Measurements from ENCODE around the gene PDZRN4.

The PDZRN4 gene

GRCh38 chr12:41556176-41556575, 368.1 kb downstream of the PDZRN4 start:
- DNase-seq (ENCODE audit: low read depth, low spot score): no peak
- no peaks in the 10 kb centered on the region for H3K9me3 ChIP-seq (ENCODE audit: insufficient read depth, low read length)

GRCh38 chr12:41557344-41557743, 369.2 kb downstream of the PDZRN4 start:
- Histone ChIP-seq H3K9me3 (ENCODE audit: insufficient read depth, low read length) (no peaks in the 10 kb centered on the region), H3K27me3 (ENCODE audit: insufficient read depth, insufficient read length) (no peaks in the 10 kb centered on the region), H3K36me3 (ENCODE audit: insufficient read depth, insufficient read length, low read length) (no peaks in the 10 kb centered on the region), H3K9ac (ENCODE audit: insufficient read length, low read depth) (no peak overlapping the region), H3K4me3 (ENCODE audit: insufficient read length, low read depth) (no peak overlapping the region), H3K4me1 (ENCODE audit: insufficient read depth, insufficient read length) (no peaks in the 10 kb centered on the region)
- TF ChIP-seq ZNF274 (IDR thresholded peaks at IDR 0.05; ENCODE audit: low read depth, low read length): no peak
- TF ChIP-seq SUZ12 (IDR thresholded peaks at IDR 0.05; ENCODE audit: extremely low read depth, insufficient read depth, insufficient read length): no peak
- TF ChIP-seq YY1 (IDR thresholded peaks at IDR 0.05; ENCODE audit: insufficient read depth, insufficient read length): no peak
- DNase-seq (ENCODE audit: low read depth, low spot score): no peak

More at GRCh38 chr12:41556176-41556575, 368.1 kb downstream of the PDZRN4 start:
- Histone ChIP-seq H3K36me3 (ENCODE audit: insufficient read depth, insufficient read length, low read length) (no peaks in the 10 kb centered on the region), H3K4me3 (ENCODE audit: insufficient read length, low read depth) (no peak overlapping the region), H3K9ac (ENCODE audit: insufficient read length, low read depth) (no peak overlapping the region), H3K27me3 (ENCODE audit: insufficient read depth, insufficient read length) (no peaks in the 10 kb centered on the region), H3K4me1 (ENCODE audit: insufficient read depth, insufficient read length) (no peaks in the 10 kb centered on the region)
- TF ChIP-seq YY1 (IDR thresholded peaks at IDR 0.05; ENCODE audit: insufficient read depth, insufficient read length) (no peak), SUZ12 (IDR thresholded peaks at IDR 0.05; ENCODE audit: extremely low read depth, insufficient read depth, insufficient read length) (no peak), ZNF274 (IDR thresholded peaks at IDR 0.05; ENCODE audit: low read depth, low read length) (no peak)

DNA sequence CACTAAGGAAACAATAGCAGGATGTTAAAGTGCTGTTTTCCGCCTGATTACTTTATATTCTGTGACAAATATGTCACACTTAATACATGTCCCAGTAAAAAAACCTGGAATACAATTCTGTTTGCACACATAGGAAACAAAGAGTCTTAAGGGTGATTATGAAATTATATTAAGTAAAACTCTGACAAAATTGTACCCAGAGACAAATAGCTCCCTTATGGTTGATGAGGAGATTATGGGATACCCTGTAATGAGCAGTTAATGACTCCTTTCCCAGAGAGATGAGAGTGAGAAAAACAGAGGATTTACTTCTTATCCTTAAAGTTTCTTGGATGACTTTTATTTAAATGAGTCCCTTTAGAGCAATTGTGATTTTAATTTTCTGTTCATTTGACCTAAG, 370.6 kb downstream of the PDZRN4 start:
- no peaks in the 10 kb centered on the region for H3K27me3 ChIP-seq (ENCODE audit: insufficient read depth, insufficient read length)
- no peaks in the 10 kb centered on the region for H3K9me3 ChIP-seq (ENCODE audit: insufficient read depth, low read length)
- no peaks in the 10 kb centered on the region for H3K36me3 ChIP-seq (ENCODE audit: insufficient read depth, insufficient read length, low read length)
- H3K4me3 ChIP-seq (ENCODE audit: insufficient read length, low read depth): no peak overlapping the region
- no peak for DNase-seq (ENCODE audit: low read depth, low spot score)
- H3K9ac ChIP-seq (ENCODE audit: insufficient read length, low read depth): no peak overlapping the region
- TF ChIP-seq YY1 (IDR thresholded peaks at IDR 0.05; ENCODE audit: insufficient read depth, insufficient read length) (no peak), ZNF274 (IDR thresholded peaks at IDR 0.05; ENCODE audit: low read depth, low read length) (no peak), SUZ12 (IDR thresholded peaks at IDR 0.05; ENCODE audit: extremely low read depth, insufficient read depth, insufficient read length) (no peak)
- H3K4me1 ChIP-seq (ENCODE audit: insufficient read depth, insufficient read length): no peaks in the 10 kb centered on the region

GRCh38 chr12:41563051-41563450, 374.9 kb downstream of the PDZRN4 start:
- Histone ChIP-seq H3K9ac (ENCODE audit: insufficient read length, low read depth) (no peak overlapping the region), H3K27me3 (ENCODE audit: insufficient read depth, insufficient read length) (no peaks in the 10 kb centered on the region), H3K9me3 (ENCODE audit: insufficient read depth, low read length) (no peaks in the 10 kb centered on the region), H3K36me3 (ENCODE audit: insufficient read depth, insufficient read length, low read length) (no peaks in the 10 kb centered on the region), H3K4me3 (ENCODE audit: insufficient read length, low read depth) (no peak overlapping the region), H3K4me1 (ENCODE audit: insufficient read depth, insufficient read length) (no peaks in the 10 kb centered on the region)
- TF ChIP-seq ZNF274 (IDR thresholded peaks at IDR 0.05; ENCODE audit: low read depth, low read length) (no peak), SUZ12 (IDR thresholded peaks at IDR 0.05; ENCODE audit: extremely low read depth, insufficient read depth, insufficient read length) (no peak), YY1 (IDR thresholded peaks at IDR 0.05; ENCODE audit: insufficient read depth, insufficient read length) (no peak)
- no peak for DNase-seq (ENCODE audit: low read depth, low spot score)

GRCh38 chr12:41564816-41565215, 376.7 kb downstream of the PDZRN4 start:
- H3K9ac ChIP-seq (ENCODE audit: insufficient read length, low read depth): no peak overlapping the region
- no peaks in the 10 kb centered on the region for H3K4me1 ChIP-seq (ENCODE audit: insufficient read depth, insufficient read length)
- no peak overlapping the region for H3K4me3 ChIP-seq (ENCODE audit: insufficient read length, low read depth)
- TF ChIP-seq YY1 (IDR thresholded peaks at IDR 0.05; ENCODE audit: insufficient read depth, insufficient read length): no peak
- TF ChIP-seq ZNF274 (IDR thresholded peaks at IDR 0.05; ENCODE audit: low read depth, low read length): no peak
- no peak for TF ChIP-seq SUZ12 (IDR thresholded peaks at IDR 0.05; ENCODE audit: extremely low read depth, insufficient read depth, insufficient read length)
- H3K36me3 ChIP-seq (ENCODE audit: insufficient read depth, insufficient read length, low read length): no peaks in the 10 kb centered on the region
- H3K27me3 ChIP-seq (ENCODE audit: insufficient read depth, insufficient read length): no peaks in the 10 kb centered on the region
- DNase-seq (ENCODE audit: low read depth, low spot score): no peak
- H3K9me3 ChIP-seq (ENCODE audit: insufficient read depth, low read length): no peaks in the 10 kb centered on the region

DNA sequence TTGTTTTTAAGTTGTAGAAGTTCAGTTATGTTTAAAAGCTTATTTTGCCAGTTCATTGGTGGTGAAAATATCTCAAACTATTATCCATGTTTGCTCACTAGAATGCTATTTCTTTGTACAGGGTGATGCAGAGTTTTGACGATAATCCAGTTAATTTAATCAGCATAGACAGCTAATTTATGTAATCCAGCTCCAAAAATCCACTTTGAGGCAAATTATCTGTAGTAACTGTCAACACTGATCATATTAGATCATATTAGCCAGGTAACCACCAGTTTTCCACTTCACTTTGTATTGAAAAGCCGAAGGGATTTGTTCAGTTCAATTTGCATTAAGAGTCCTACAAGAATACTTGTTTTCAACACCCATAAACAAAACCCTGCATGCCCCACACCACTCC, 378.6 kb downstream of the PDZRN4 start:
- TF ChIP-seq YY1 (IDR thresholded peaks at IDR 0.05; ENCODE audit: insufficient read depth, insufficient read length) (no peak), SUZ12 (IDR thresholded peaks at IDR 0.05; ENCODE audit: extremely low read depth, insufficient read depth, insufficient read length) (no peak), ZNF274 (IDR thresholded peaks at IDR 0.05; ENCODE audit: low read depth, low read length) (no peak)
- Histone ChIP-seq H3K4me3 (ENCODE audit: insufficient read length, low read depth) (no peak overlapping the region), H3K4me1 (ENCODE audit: insufficient read depth, insufficient read length) (no peaks in the 10 kb centered on the region), H3K27me3 (ENCODE audit: insufficient read depth, insufficient read length) (no peaks in the 10 kb centered on the region), H3K9ac (ENCODE audit: insufficient read length, low read depth) (no peak overlapping the region), H3K36me3 (ENCODE audit: insufficient read depth, insufficient read length, low read length) (no peaks in the 10 kb centered on the region), H3K9me3 (ENCODE audit: insufficient read depth, low read length) (no peaks in the 10 kb centered on the region)
- no peak for DNase-seq (ENCODE audit: low read depth, low spot score)

- Histone ChIP-seq H3K36me3 (ENCODE audit: insufficient read depth, insufficient read length, low read length) (no peaks in the 10 kb centered on the region), H3K4me1 (ENCODE audit: insufficient read depth, insufficient read length) (no peaks in the 10 kb centered on the region), H3K9me3 (ENCODE audit: insufficient read depth, low read length) (no peaks in the 10 kb centered on the region), H3K4me3 (ENCODE audit: insufficient read length, low read depth) (no peak overlapping the region), H3K9ac (ENCODE audit: insufficient read length, low read depth) (no peak overlapping the region), H3K27me3 (ENCODE audit: insufficient read depth, insufficient read length) (no peaks in the 10 kb centered on the region)
- TF ChIP-seq ZNF274 (IDR thresholded peaks at IDR 0.05; ENCODE audit: low read depth, low read length) (no peak), SUZ12 (IDR thresholded peaks at IDR 0.05; ENCODE audit: extremely low read depth, insufficient read depth, insufficient read length) (no peak), YY1 (IDR thresholded peaks at IDR 0.05; ENCODE audit: insufficient read depth, insufficient read length) (no peak)
- DNase-seq (ENCODE audit: low read depth, low spot score): no peak
These were observed 385.3 kb downstream of the PDZRN4 start for GRCh38 chr12:41573445-41573844.
